GM19193 (cell line): ENCODE data around the gene MLLT10.
A peak's percentile ranks its signal among the peaks of the same experiment; 100 is the strongest.

ENCODE experiments used
- POLR2A ChIP-seq: IDR thresholded peaks from 4 replicates; pipeline ENCODE4 v1.6.1; 2011; ENCODE audit not compliant: insufficient read depth, insufficient read length; ENCODE audit errors: extremely low read depth

Gene MLLT10

DNA sequence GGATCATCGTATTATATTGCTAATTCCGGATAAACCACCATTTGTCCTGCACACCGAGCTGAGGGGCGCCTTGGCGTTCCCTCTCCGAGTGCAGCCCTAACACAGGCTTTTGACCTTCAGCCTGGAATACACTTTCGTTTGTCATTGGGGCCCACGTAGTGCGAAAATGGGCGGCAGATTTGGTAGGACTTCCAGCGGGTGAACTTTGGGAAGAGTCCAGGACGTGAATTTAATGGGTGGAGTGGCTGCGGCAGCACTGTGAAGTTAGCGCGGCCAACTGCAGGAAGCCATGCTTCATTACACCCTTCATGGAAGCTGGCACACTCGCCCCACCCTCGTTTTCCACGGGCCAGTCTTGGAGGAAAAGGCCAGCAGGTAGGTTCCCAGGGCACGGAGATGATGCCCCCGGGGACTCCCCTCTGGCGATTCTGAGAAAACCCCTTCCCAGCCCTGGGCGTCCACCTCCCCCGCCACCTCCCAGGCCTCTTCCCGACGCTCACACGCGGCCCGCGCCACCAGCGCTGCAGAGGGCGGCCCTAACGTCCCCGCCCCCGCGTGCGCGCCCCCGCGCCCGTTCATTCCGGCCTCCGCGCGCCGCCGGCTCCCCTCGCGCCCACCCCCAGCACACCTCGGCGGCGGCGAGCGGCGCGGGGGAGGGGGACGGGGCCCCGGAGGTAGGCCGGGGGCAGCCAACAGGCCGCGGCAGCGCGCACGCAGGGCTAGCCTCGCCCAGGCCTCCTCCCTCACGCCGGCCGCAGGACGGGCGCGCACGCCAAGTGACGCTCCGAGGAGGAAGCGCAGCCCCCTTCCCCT lies at the start of gene MLLT10:
Gene MLLT10 (plus strand): TSS at position 766 of the 813 bp plus-strand sequence. CDS start 413 bp downstream, outside the sequence.
- peak; percentile 90 for TF ChIP-seq POLR2A

DNA sequence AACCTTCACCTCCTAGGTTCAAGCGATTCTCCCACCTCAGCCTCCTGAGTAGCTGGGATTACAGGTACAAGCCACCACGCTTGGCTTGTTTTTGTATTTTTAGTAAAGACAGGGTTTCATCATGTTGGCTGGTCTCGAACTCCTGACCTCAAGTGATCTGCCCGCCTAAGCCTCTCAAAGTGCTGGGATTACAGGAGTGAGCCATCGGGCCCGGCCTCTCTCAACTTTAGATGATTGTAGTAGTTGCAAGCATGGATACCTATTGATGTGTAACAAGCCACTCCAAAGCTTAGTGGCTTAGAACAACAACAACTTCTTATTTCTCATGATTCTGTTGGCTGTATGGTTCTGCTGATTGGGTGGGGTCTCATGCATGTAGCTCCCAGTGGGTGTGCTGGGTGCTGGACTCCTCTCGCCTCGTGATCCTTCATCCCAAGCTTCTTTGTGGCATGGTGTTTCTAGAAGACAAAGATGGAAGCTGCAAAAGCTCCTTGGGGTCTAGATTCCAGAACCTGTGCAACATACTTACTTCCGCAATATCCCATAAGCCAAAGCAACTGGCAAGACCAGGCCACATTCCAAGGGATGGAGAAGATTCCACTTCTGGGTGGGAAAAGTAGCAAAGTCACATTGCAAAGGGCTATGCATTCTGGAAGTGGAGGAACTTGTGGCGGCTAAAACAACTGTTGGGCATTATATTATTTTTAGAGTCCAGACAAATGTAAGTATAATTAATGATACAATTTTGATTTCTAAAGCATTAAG lies 46.4 kb upstream of the MLLT10 start:
- no peak for TF ChIP-seq POLR2A

DNA sequence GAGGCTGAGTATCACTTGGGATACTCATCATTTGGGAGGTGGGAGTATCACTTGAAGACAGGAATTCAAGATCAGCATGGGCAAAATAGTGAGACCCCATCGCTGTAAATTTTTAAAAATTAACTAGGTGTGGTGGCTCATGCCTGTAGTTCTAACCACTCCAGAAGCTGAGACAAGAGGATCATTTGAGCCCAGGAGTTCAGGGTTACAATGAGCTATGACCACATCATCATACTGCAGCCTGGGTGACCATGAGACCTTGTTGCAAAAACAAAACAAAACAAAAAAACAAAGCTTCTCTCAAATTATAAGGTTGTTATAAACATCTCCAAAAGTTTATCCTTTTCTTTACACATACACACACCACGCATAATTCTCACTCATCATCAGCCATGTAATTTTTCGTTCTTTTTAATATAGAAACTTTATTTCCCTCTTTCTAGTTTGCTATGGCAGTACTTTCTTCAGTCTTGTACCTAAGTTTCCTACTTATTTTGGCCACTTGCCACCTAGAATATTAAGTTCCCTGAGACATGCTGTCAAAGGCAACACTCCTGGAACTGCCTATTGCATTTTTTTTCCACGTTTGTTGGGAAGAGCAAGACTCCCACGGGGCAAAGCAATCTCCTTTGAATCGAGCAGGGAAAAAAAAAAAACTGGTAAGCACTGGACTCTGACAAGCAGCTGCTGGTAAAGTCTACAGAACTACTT lies 45.6 kb upstream of the MLLT10 start:
- TF ChIP-seq POLR2A: no peak

DNA sequence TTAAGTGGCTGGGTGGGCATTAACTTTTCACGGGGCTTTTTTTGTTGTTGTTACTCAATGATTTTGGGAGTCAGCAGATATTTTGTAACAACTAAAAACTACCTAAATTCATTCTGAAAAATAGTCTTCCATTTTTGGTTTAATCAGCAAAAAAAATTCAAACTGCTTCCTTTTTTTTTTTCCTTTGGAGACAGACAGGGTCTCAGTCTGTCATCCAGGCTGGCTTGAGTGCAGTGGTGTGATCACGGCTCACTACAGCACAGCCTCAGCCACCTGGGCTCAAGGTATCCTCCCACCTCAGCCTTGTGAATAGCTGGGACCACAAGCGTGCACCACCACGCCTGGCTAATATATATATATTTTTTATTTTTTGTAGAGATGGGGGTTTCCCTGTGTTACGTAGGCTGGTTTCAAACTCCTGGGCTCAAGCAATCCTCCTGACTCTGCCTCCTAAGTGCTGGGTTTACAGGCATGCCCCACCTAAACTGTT lies 45.0 kb upstream of the MLLT10 start:
- TF ChIP-seq POLR2A: no peak

DNA sequence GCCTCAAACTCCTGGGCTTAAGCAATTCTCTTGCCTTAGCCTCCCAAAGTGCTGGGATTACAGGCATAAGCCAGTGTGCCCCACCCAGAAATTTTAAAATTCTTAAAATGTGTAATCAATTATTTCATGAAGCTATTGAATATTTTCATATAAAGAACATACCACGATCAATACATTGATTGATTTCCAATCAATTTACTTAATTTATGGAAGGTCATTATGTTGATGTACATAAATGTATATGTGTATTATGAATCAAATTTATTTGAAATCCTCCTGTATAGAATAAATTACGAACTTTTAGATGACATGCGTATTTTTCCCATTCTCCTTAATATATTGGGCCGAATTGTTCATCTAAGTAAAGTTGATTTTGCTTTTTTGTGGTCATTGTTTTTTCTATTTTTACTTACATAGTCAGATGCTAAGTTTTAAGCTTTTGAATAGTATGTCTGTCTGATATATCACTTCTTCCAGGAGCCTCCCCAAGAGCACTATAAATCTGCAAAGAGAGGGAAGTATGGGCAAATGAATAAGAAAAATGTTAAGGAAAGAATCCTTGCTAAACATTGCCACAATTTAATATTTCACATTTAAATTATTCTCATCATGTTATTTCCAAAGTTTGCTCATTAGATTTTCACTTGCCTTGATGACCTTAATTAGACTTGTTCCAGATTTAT lies 43.9 kb upstream of the MLLT10 start:
- TF ChIP-seq POLR2A: no peak

DNA sequence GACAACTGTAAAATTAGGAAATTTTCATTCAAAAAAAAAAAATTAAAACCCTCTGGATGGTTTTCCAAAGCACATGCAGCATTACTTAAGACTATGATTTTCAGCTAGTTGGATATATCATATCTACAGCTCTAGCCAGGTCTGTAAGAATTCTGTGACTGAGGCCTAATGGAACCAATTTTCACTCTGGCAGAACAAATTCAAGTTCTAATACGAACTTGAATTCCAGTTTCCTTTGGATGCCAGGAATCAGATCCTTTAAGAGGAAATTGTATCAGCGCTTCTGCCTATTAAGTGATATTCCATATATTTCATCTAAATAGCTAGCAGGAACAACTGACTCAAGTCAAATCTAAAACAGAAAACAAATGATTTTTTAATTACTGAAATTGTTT lies 43.3 kb upstream of the MLLT10 start:
- no peak for TF ChIP-seq POLR2A

DNA sequence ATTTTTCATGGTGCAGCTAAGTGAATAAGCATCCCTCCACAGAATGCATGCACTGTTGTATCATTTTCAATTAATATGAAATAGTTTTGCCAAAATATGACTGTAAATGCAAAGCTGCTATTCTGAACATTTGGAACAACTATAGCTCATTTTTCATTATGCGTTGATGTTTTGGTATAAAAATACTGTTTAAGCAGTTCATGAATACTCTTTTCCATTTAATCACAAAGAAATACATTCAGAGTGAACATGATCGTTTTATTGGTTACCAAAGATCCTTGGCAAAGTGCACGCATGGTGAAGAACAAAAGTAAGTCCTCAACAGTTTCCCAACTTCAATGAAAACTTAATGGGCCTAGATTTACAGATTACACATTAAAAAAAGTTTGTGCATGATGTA lies 41.6 kb upstream of the MLLT10 start:
- TF ChIP-seq POLR2A: no peak

DNA sequence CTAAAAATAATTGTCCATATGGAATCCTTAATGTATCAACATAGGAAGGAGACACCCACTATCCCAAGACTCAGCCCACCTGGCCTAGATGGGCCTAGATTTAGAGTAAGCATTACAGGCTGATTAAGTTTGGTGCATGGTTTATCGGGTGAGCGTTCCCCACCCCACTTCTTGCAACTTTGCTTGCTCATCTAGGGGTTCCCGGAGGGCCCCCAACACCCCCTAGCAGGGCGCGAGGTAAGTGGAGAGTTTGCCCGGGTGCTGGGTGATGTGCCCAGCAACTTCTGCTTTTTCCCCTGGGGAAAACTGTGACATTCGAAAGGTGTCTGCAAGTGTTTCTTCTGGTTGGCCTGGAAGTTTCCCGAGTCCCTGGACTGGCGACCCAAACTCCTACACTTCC lies 40.2 kb upstream of the MLLT10 start:
- TF ChIP-seq POLR2A: no peak

DNA sequence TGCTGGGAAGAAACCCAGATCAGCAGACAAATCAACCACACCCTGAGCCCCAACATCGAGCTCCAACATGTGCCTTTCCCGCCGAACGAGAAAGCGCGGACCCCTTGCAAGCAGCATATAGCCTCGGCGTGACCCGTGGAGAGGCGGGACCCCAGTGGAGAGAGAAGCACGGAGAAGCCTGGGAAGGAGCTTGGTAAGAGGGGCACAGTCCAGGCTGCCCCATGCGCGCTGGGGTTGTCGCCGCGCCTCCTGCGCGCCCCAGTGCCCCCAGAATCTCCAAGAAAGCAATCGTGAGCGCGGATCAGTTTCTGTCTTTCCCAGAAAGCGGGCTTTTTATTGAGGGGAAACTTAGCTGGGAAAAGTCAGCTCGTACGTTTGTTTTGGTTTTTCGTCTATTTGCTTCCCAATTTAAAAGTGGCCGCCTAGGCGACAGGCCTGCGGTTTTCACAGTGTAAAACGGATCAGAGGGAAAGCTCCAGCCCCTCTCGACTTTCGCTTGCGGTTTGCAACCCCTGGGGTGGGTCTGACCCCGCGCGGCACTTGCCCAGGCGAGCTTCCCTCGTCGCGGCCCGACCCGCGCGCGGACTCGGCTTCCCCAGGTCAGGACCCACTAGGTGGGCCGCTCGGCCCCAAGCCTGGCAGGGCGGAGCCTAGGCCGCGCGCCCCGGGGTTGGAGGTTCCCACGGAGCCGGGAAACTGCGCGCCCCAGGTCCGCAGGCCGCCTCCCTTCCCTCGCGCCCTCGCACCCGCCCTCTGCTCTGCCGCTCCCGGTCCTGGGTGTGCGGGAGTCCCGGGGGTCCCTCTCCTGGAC lies 39.6 kb upstream of the MLLT10 start:
- TF ChIP-seq POLR2A: no peak

DNA sequence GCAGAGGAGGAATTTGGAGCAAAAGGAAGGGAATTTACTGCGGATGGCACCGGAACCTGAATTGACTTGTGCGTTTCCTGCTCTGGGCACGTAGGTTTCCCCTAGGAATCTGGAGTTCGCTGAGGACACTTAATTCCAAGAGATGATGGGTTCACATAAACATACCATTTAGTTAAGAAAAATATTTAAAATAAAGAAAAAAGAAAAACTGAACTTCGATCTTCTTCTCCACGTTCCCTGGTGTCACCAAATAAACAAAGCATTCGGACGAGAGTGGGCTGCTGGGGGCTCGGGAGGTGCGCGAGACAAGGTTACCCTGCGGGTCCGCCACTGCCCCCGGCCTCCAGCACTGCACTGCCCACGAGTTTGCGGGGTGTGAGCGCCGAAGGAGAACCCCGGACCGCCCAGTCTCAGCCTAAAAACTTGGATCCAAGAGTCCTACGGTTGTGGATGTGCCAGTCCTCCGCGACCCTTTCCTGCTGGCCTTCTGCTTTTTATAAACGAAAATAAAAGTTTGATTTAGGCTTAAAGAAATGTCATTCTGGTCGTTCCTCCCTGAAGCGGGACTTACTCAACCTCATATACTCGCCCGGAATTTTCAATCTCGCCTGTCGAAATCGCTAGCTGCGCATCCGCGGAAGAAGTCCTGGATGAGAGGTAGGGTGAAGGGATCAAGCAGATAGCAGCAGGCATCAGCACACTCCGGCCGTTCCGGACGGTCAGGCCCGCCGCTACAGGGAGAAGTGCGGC lies 38.9 kb upstream of the MLLT10 start:
- TF ChIP-seq POLR2A: no peak

DNA sequence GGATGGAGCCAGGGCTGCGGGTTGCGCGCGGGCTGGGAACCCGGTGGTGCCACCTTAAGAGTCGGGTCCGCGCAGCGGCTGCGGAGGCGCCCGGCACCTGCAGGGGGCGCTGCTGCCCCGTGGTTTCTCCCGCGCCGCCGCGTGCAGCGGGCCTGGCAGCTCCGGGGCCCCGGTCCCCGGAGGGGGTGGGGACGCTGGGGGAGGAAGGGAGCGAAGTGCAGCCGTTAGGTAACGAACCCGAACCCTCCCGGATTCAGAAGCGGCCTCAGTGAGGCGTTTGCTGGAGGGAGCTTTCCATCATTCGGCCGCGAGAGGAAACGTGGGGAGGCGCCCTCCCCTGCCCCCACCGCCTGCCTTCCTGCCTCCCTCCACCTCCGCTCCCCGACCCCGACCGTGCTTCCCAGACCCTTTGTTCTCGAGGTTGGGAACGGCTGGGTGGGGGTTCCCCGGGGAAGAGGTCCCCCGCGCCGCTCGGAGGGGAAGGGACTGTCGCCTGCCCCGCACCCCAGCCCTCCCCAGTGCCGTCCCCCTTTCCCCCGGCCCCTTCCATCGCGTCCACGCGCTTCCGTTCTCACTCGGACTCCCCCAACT lies 38.2 kb upstream of the MLLT10 start:
- peak; percentile 41 for TF ChIP-seq POLR2A

DNA sequence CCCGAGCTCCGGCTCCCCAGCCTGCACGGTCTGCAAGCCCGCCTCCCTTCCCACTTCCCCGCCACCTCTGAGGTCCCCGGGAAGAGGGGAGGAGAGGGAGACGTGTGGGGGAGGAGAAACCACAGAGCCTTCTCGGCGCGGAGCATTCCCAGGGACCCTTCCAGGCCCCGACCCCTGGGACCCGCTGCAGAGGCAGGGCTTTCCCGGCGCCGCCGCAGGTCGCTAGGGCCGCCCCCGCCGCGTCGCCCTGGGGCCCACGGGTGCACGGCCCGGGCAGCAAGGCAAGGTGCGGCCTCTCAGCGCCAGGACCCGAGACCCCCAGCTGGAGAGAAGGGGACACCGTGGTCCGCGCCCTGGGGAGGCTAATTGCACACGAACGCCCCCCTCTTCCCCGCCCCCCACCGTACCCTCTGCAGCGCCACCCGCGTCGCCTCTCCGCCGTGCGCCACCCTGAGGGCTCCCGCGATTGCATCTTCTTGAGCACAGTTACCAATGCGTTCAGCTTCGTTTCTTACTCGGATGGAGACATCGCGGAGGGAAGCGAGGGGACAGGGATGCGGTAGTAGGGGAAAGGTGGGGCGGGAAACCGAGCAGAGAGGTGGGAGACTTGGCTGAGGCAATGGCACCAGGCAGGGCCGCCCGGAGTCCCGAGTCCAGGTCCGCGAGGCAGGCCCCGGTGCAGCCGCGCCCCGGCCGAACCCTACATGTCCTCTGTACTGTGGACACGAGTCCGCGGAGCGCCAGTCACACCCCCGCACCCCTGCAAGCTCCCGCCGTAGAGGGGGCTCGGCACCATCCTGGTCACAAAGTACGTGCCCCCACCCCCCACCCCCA lies 37.5 kb upstream of the MLLT10 start:
- TF ChIP-seq POLR2A: no peak
